H1 (cell line): ENCODE results near the gene FAM107A. TPM values are rescaled to one million over a fixed set of nuclear protein-coding genes. Genes with fewer than 3 reads are reported as not detected.

Experiments used
- CTCF ChIA-PET: fragments of 300-600 bp; sonication (Branson Sonifier 250); formaldehyde crosslinking; loops from one replicate; lab custom pipeline; 2021; ENCODE audit not compliant: partially characterized antibody; lab: Charles Lee
- POLR2A ChIA-PET: fragments of 300-600 bp; sonication (Branson Sonifier 250); formaldehyde crosslinking; loops from one replicate; lab custom pipeline; 2021; ENCODE audit warnings: inconsistent platforms; ENCODE audit not compliant: partially characterized antibody; lab: Charles Lee
- DNase-seq, 2 experiments: peaks; one replicate each; pipeline versions ENCODE4 v3.0.0 to v3.0.0-alpha.2; 2010 to 2022; ENCODE audit warnings: low spot score in 2 of 2, low read depth in 1 of 2, mixed read lengths in 1 of 2
- FAIRE-seq: peaks from 2 replicates; lab custom pipeline; 2011; peaks lifted over from hg19 to GRCh38; lab: Jason Lieb, UNC
- H2AFZ ChIP-seq: 2 replicates; pipeline ENCODE4 v1.8.1; 2012; ENCODE audit warnings: low read length, inconsistent platforms
- H2AK5ac ChIP-seq: 2 replicates; pipeline ENCODE4 v1.6.1; 2013; ENCODE audit warnings: low read depth, low read length
- H2BK120ac ChIP-seq: replicated peaks from 2 replicates; pipeline ENCODE3; 2013; ENCODE audit warnings: low read depth, low read length, inconsistent platforms
- H2BK12ac ChIP-seq: 2 replicates; pipeline ENCODE4 v1.6.1; 2013; ENCODE audit warnings: low read depth, low read length
- H2BK15ac ChIP-seq: 2 replicates; pipeline ENCODE4 v1.6.1; 2013; ENCODE audit warnings: low read length
- H2BK20ac ChIP-seq: 2 replicates; pipeline ENCODE4 v1.6.1; 2013; ENCODE audit warnings: low read length
- H2BK5ac ChIP-seq: 2 replicates; pipeline ENCODE4 v1.6.1; 2013; ENCODE audit warnings: low read depth, low read length
- H3K14ac ChIP-seq: 2 replicates; pipeline ENCODE4 v1.6.1; 2013; ENCODE audit warnings: inconsistent platforms; ENCODE audit not compliant: insufficient read length
- H3K18ac ChIP-seq: 2 replicates; pipeline ENCODE4 v1.6.1; 2013; ENCODE audit warnings: low read length; ENCODE audit errors: extremely low read depth
- H3K23ac ChIP-seq: 2 replicates; pipeline ENCODE4 v1.6.1; 2013; ENCODE audit warnings: inconsistent platforms; ENCODE audit not compliant: insufficient read length
- H3K23me2 ChIP-seq: 2 replicates; pipeline ENCODE4 v1.6.1; 2013; ENCODE audit warnings: low read depth, low read length
- H3K27ac ChIP-seq: 2 replicates; pipeline ENCODE4 v1.6.1; 2011; ENCODE audit warnings: low read depth, low read length, inconsistent platforms
- H3K27me3 ChIP-seq, 4 experiments: replicated peaks in 1 of 4; 1 replicate in 1 of 4; 2 replicates in 3 of 4; pipeline versions ENCODE4 v1.6.1 to v1.8.1; 2011 to 2013; ENCODE audit warnings: low read length in 3 of 4, mild to moderate bottlenecking in 3 of 4, inconsistent platforms in 2 of 4, mixed read lengths in 2 of 4, moderate library complexity in 1 of 4; ENCODE audit not compliant: control insufficient read depth in 3 of 4, insufficient read depth in 3 of 4; ENCODE audit errors: extremely low read depth in 1 of 4
- H3K36me3 ChIP-seq, 4 experiments: 2 replicates each; pipeline versions ENCODE4 v1.6.1 to v1.8.1; 2011 to 2013; ENCODE audit warnings: mild to moderate bottlenecking in 4 of 4, low read length in 3 of 4, moderate library complexity in 2 of 4, control low read depth in 1 of 4, inconsistent platforms in 1 of 4; ENCODE audit not compliant: insufficient read depth in 4 of 4, control insufficient read depth in 2 of 4
- H3K4ac ChIP-seq: replicated peaks from 2 replicates; pipeline ENCODE3; 2013; ENCODE audit warnings: low read length, low read depth, mixed read lengths, inconsistent platforms; ENCODE audit not compliant: insufficient read length
- H3K4me1 ChIP-seq, 4 experiments: replicated peaks in 1 of 4; 1 replicate in 1 of 4; 2 replicates in 3 of 4; pipeline versions ENCODE4 v1.6.1 to v1.8.1; 2011 to 2013; ENCODE audit warnings: low read length in 3 of 4, inconsistent platforms in 2 of 4, mixed read lengths in 1 of 4; ENCODE audit not compliant: insufficient read depth in 4 of 4, control insufficient read depth in 3 of 4
- H3K4me2 ChIP-seq, 2 experiments: 2 replicates each; pipeline versions ENCODE4 v1.6.1 to v1.8.1; 2011 to 2013; ENCODE audit warnings: low read depth in 2 of 2, low read length in 2 of 2, control low read depth in 1 of 2, inconsistent platforms in 1 of 2, mild to moderate bottlenecking in 1 of 2; ENCODE audit not compliant: insufficient read depth in 1 of 2
- H3K4me3 ChIP-seq, 4 experiments: fragments of 200-600, 300-600 bp in 1 of 4; sonication (generic), shearing (Covaris generic), sonication (Bioruptor Twin) in 1 of 4; 2 replicates each; pipeline versions ENCODE4 v1.5.1 to v1.8.1; 2011 to 2016; ENCODE audit warnings: low read length in 4 of 4, low read depth in 3 of 4, control low read depth in 2 of 4, inconsistent platforms in 2 of 4, mild to moderate bottlenecking in 2 of 4, mixed read lengths in 1 of 4, moderate library complexity in 1 of 4; ENCODE audit not compliant: insufficient read depth in 2 of 4; ENCODE audit errors: extremely low read depth in 1 of 4
- H3K56ac ChIP-seq: replicated peaks from 2 replicates; pipeline ENCODE3; 2013; ENCODE audit warnings: low read depth, mild to moderate bottlenecking, mixed read lengths, low read length, inconsistent platforms; ENCODE audit not compliant: insufficient read length
- H3K79me1 ChIP-seq: 2 replicates; pipeline ENCODE4 v1.6.1; 2013; ENCODE audit warnings: low read depth, low read length, control low read depth
- H3K79me2 ChIP-seq, 2 experiments: 2 replicates each; pipeline versions ENCODE4 v1.6.1 to v1.8.1; 2012 to 2013; ENCODE audit warnings: low read length in 2 of 2, mild to moderate bottlenecking in 2 of 2, inconsistent platforms in 1 of 2; ENCODE audit not compliant: insufficient read depth in 2 of 2, control insufficient read depth in 1 of 2
- H3K9ac ChIP-seq, 4 experiments: replicated peaks in 1 of 4; 1 replicate in 1 of 4; 2 replicates in 3 of 4; pipeline versions ENCODE4 v1.6.1 to v1.8.1; 2011 to 2013; ENCODE audit warnings: low read depth in 3 of 4, low read length in 3 of 4, control low read depth in 2 of 4, mild to moderate bottlenecking in 2 of 4, moderate library complexity in 2 of 4, inconsistent platforms in 1 of 4; ENCODE audit errors: extremely low read depth in 1 of 4
- H3K9me3 ChIP-seq, 2 experiments: 2 replicates each; pipeline versions ENCODE4 v1.6.1 to v1.8.1; 2012 to 2013; ENCODE audit warnings: mild to moderate bottlenecking in 2 of 2, moderate library complexity in 2 of 2, control low read depth in 1 of 2, inconsistent platforms in 1 of 2, low read depth in 1 of 2, low read length in 1 of 2, mixed read lengths in 1 of 2; ENCODE audit not compliant: insufficient read depth in 2 of 2
- H4K20me1 ChIP-seq, 2 experiments: replicated peaks in 1 of 2; 2 replicates each; pipeline versions ENCODE3 to v1.8.1; 2011 to 2013; ENCODE audit warnings: inconsistent platforms in 2 of 2, low read length in 2 of 2, mild to moderate bottlenecking in 1 of 2; ENCODE audit not compliant: insufficient read depth in 2 of 2, control insufficient read depth in 1 of 2
- H4K5ac ChIP-seq: 2 replicates; pipeline ENCODE4 v1.6.1; 2013; ENCODE audit warnings: low read length, low read depth, mixed read lengths, inconsistent platforms; ENCODE audit not compliant: insufficient read length
- H4K8ac ChIP-seq: 2 replicates; pipeline ENCODE4 v1.8.0; 2013; ENCODE audit warnings: mild to moderate bottlenecking, moderate library complexity, low read length, inconsistent platforms; ENCODE audit not compliant: insufficient read depth; ENCODE audit errors: extremely low read depth
- H4K91ac ChIP-seq: replicated peaks from 2 replicates; pipeline ENCODE3; 2013; ENCODE audit warnings: low read length, mixed read lengths, inconsistent platforms; ENCODE audit not compliant: insufficient read length
- CREB1 ChIP-seq: IDR thresholded peaks from 2 replicates; pipeline ENCODE4 v1.6.1; 2012; ENCODE audit warnings: inconsistent platforms
- EGR1 ChIP-seq: IDR thresholded peaks from 2 replicates; pipeline ENCODE4 v1.6.1; 2011; ENCODE audit warnings: low read depth, low read length, borderline replicate concordance
- EP300 ChIP-seq, 2 experiments: IDR thresholded peaks; 1 replicate in 1 of 2; 2 replicates in 1 of 2; pipeline ENCODE4 v1.6.1; 2011 to 2012; ENCODE audit warnings: low read depth in 2 of 2, low read length in 2 of 2, mild to moderate bottlenecking in 2 of 2, borderline replicate concordance in 1 of 2, inconsistent platforms in 1 of 2, moderate library complexity in 1 of 2
- KDM1A ChIP-seq: fragments of 200-600, 300-600 bp; sonication (generic); IDR thresholded peaks from 2 replicates; pipeline ENCODE4 v1.7.1; 2016; ENCODE audit warnings: mild to moderate bottlenecking, low read length, borderline replicate concordance
- KDM5A ChIP-seq: fragments of 200-600 bp; IDR thresholded peaks from 2 replicates; pipeline ENCODE4 v1.7.1; 2012; ENCODE audit warnings: mild to moderate bottlenecking, low read length, inconsistent platforms, mixed read lengths
- SAP30 ChIP-seq: fragments of 300-600 bp; sonication (generic); IDR thresholded peaks from 2 replicates; pipeline ENCODE4 v1.7.1; 2012; ENCODE audit warnings: low read length, moderate library complexity, mild to moderate bottlenecking, inconsistent platforms; ENCODE audit not compliant: insufficient read depth, insufficient replicate concordance
- TAF7 ChIP-seq: optimal IDR thresholded peaks from 2 replicates; pipeline ENCODE3; 2011; ENCODE audit warnings: low read depth, mild to moderate bottlenecking, inconsistent platforms, low read length, moderate library complexity, borderline replicate concordance
- TEAD4 ChIP-seq: IDR thresholded peaks from 2 replicates; pipeline ENCODE4 v1.6.1; 2012; ENCODE audit warnings: low read depth, low read length, inconsistent platforms, mixed read lengths
- WGBS, 2 experiments: shearing (Covaris generic) in 1 of 2; methylation state at CpG; one replicate each; pipeline versions ENCODE4 v1.1.6 to v1.1.7; 2013 to 2015; ENCODE audit warnings: low lambda C conversion rate in 2 of 2, mixed read lengths in 2 of 2, inconsistent platforms in 1 of 2, low coverage in 1 of 2, missing lambda C conversion rate in 1 of 2; ENCODE audit not compliant: insufficient replicate concordance in 2 of 2, insufficient coverage in 1 of 2, insufficient read length in 1 of 2; ENCODE audit errors: extremely low coverage in 1 of 2, missing lambda C conversion rate in 1 of 2; 5-methylcytosine and 5-hydroxymethylcytosine counted together
- polyA plus RNA-seq, 7 experiments: library from polyadenylated mRNA; depleted of rRNA in 3 of 7; stranded (reverse) in 5 of 7; unstranded in 2 of 7; fragments of >200 nt in 5 of 7; fragments of 200-250 nt in 2 of 7; gene quantifications; 1 replicate in 5 of 7; 2 replicates in 1 of 7; 4 replicates in 1 of 7; pipeline versions ENCODE4 v1.2.1 to v1.2.3, GENCODE V29; 2011 to 2013; ENCODE audit warnings: missing spikeins in 2 of 7, mixed read lengths in 2 of 7
- total RNA-seq: library from RNA; stranded (reverse); fragmentation: NEBNext Ultra II Directional; extraction: Animal tissue kit (Norgen Biotek cat#: 25700); gene quantifications from 2 replicates; pipeline ENCODE4 v1.2.1, GENCODE V29; 2021
- TF ChIP-seq, protein P1 (sequence below): IDR thresholded peaks from 2 replicates; pipeline ENCODE4 v1.6.1; 2011; ENCODE audit warnings: low read depth, mild to moderate bottlenecking, low read length; ENCODE audit not compliant: insufficient read depth
- TF ChIP-seq, protein P2 (sequence below): IDR thresholded peaks from 2 replicates; pipeline ENCODE4 v1.6.1; 2012; ENCODE audit warnings: inconsistent platforms

The FAM107A gene
- total and polyA plus RNA-seq, 2 of the 8 experiments (the other 6 are each of a cell fraction or from before 2014, with no cell fraction given) = 0.51 to 0.65 TPM

DNA sequence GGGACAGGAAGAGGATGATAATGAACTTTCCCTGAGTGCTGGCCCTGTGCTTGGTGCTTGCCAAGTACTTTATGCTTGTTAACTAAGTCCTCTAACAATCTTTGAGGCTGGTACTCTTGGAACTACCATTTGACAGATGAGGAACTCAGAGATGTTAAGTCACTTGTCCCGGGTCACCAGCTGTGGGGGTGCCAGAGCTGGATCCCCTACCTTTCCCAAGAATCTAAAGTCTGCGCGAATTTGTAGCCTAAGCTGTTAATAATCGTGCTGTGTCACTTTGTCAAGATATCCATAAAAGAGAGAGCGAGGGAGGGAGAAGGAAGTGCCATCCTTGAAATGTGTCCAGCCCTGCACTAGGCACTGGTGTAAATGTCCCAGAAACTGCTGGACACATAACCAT lies 21.2 kb downstream of the FAM107A start:
- Histone ChIP-seq H2BK5ac (no peak overlapping the region), H3K4me1 (peaks cover under 1 to 7% (median 3%) of the 10 kb centered on the region in 4 experiments; a peak in 5 of 7 replicates), H3K79me2 (no peaks in the 10 kb centered on the region), H3K27me3 (no peaks in the 10 kb centered on the region), H3K9ac (no peak overlapping the region), H3K36me3 (no peaks in the 10 kb centered on the region), H2BK120ac (no peak overlapping the region), H2BK12ac (no peak overlapping the region; the same call in 1 of the 2 replicates), H3K4me2 (no peak overlapping the region), H3K27ac (no peak overlapping the region), H2BK15ac (no peak overlapping the region), H2AK5ac (no peak overlapping the region), H3K56ac (no peak overlapping the region), H3K9me3 (peaks cover 0 to 3% of the 10 kb centered on the region in 2 experiments; a peak in 1 of 4 replicates), H3K4ac (no peak overlapping the region), H3K79me1 (no peaks in the 10 kb centered on the region), H3K14ac (no peak overlapping the region), H2BK20ac (no peak overlapping the region), H4K91ac (no peak overlapping the region), H4K5ac (no peak overlapping the region), H3K18ac (no peak overlapping the region), H3K4me3 (no peak overlapping the region), H3K23ac (no peak overlapping the region), H4K8ac (no peak overlapping the region), H4K20me1 (no peaks in the 10 kb centered on the region), H3K23me2 (no peaks in the 10 kb centered on the region), H2AFZ (no peak overlapping the region)
- no peak for FAIRE-seq
- TF ChIP-seq EGR1 (no peak), SAP30 (no peak), CREB1 (no peak), KDM1A (no peak), KDM5A (no peak), TAF7 (no peak), EP300 (IDR thresholded peaks at IDR 0.05; ENCODE audit: borderline replicate concordance in 1 of 2, low read depth in 2 of 2, low read length in 2 of 2) (no peak), TEAD4 (no peak)
- TF ChIP-seq, protein P1, sequence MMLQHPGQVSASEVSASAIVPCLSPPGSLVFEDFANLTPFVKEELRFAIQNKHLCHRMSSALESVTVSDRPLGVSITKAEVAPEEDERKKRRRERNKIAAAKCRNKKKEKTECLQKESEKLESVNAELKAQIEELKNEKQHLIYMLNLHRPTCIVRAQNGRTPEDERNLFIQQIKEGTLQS = no peak
- TF ChIP-seq, protein P2, sequence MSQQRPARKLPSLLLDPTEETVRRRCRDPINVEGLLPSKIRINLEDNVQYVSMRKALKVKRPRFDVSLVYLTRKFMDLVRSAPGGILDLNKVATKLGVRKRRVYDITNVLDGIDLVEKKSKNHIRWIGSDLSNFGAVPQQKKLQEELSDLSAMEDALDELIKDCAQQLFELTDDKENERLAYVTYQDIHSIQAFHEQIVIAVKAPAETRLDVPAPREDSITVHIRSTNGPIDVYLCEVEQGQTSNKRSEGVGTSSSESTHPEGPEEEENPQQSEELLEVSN = no peak
- DNase-seq = no peak
- 79% methylated on average over 5 of the region's 5 CpGs; no CpG with 5 or more reads in 1 of the 2 experiments for WGBS, 2 experiments
- POLR2A ChIA-PET = interaction anchor here (1.5 kb wide), 1 partner anchor 10 kb away, joined by 4 read pairs; no protein-coding TSS in a partner anchor
- CTCF ChIA-PET = interaction anchor here (0.6 to 40.0 kb wide), 6 partner anchors 12 to 218 kb away, joined by 3 to 994 read pairs (median 6); no protein-coding TSS in a partner anchor
